Measurements from ENCODE around the gene RSU1. TPM values are rescaled to one million over a fixed set of nuclear protein-coding genes. Genes with fewer than 3 reads are reported as not detected.

Gene RSU1
- total RNA-seq, 1 donor from 2014 or later = 46.9 TPM

- no peak for TF ChIP-seq CTCF (conservative IDR thresholded peaks at IDR 0.05; ENCODE audit: low read depth, low read length)
- DNase-seq (ENCODE audit: low read depth) = no peak
- H3K4me3 ChIP-seq (ENCODE audit: low read depth, low read length) = no peak overlapping the region
Observed at GRCh38 chr10:16674147-16674703, 143.0 kb downstream of the RSU1 start.

- no peak for DNase-seq (ENCODE audit: low read depth)
- no peak overlapping the region for H3K4me3 ChIP-seq (ENCODE audit: low read depth, low read length)
- TF ChIP-seq CTCF (conservative IDR thresholded peaks at IDR 0.05; ENCODE audit: low read depth, low read length) = no peak
Observed at GRCh38 chr10:16673443-16673842, 143.8 kb downstream of the RSU1 start.

GRCh38 chr10:16663444-16663843, 153.8 kb downstream of the RSU1 start:
- no peak for TF ChIP-seq CTCF (conservative IDR thresholded peaks at IDR 0.05; ENCODE audit: low read depth, low read length)
- DNase-seq (ENCODE audit: low read depth) = no peak
- no peak overlapping the region for H3K4me3 ChIP-seq (ENCODE audit: low read depth, low read length)

GRCh38 chr10:16662923-16663322, 154.3 kb downstream of the RSU1 start:
- no peak for DNase-seq (ENCODE audit: low read depth)
- no peak for TF ChIP-seq CTCF (conservative IDR thresholded peaks at IDR 0.05; ENCODE audit: low read depth, low read length)
- no peak overlapping the region for H3K4me3 ChIP-seq (ENCODE audit: low read depth, low read length)

GRCh38 chr10:16656895-16657294, 160.3 kb downstream of the RSU1 start:
- no peak for DNase-seq (ENCODE audit: low read depth)
- TF ChIP-seq CTCF (conservative IDR thresholded peaks at IDR 0.05; ENCODE audit: low read depth, low read length) = no peak
- no peak overlapping the region for H3K4me3 ChIP-seq (ENCODE audit: low read depth, low read length)

DNA sequence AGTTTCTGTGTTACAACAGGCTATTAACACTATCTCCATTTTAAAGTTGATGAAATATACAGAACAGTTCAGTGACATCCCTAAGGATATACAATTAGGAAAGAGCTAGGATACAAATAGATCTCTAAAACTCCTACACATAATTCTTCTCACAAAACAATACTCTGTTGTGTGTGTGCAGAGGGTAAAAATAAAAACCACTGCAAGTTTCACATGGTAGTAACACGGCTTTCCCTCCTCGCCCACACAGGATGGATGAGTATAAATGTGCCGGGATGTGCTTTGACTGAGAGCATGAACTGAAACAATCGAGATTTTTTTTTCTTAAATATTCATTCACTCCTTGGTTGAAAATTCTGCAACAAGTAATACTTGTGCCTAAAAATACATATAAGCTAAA, 164.0 kb downstream of the RSU1 start:
- H3K4me3 ChIP-seq (ENCODE audit: low read depth, low read length) = no peak overlapping the region
- no peak for DNase-seq (ENCODE audit: low read depth)
- no peak for TF ChIP-seq CTCF (conservative IDR thresholded peaks at IDR 0.05; ENCODE audit: low read depth, low read length)

DNA sequence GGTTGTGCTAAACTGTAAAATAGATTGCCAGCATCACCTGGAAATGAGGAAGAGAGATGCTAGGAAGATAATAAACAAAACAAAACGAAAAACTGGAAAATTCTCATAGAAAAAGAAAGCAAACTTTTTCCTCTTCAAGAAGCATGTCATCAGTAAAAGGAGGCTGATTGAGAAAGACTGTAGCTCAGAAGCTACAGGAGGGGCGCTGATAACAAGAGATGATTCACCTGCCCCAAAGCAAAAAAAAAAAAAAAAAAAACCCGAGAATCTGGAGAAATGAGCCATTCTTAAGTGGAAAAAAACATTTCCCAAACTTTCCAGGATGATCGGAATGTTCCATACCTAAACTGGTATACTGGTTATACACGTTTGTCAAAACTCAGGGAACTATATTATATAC, 165.1 kb downstream of the RSU1 start:
- TF ChIP-seq CTCF (conservative IDR thresholded peaks at IDR 0.05; ENCODE audit: low read depth, low read length) = no peak
- DNase-seq (ENCODE audit: low read depth) = no peak
- H3K4me3 ChIP-seq (ENCODE audit: low read depth, low read length) = no peak overlapping the region
